Fibroblast of pulmonary artery (primary cell): ENCODE results near the gene ADGRL1.

Experiments used
- DNase-seq: peaks from one replicate; pipeline ENCODE4 v3.0.0-alpha.2; 2010; ENCODE audit warnings: low read depth
- H3K4me3 ChIP-seq: replicated peaks from 2 replicates; pipeline ENCODE4 v1.5.1; 2011; ENCODE audit warnings: low read depth, mild to moderate bottlenecking, control low read depth, low read length, moderate library complexity
- CTCF ChIP-seq: IDR thresholded peaks from 2 replicates; pipeline ENCODE4 v1.5.1; 2011; ENCODE audit warnings: mild to moderate bottlenecking, control low read depth, low read length, inconsistent platforms; ENCODE audit errors: missing control alignments

ADGRL1 gene

GRCh38 chr19:14177496-14178074 lies 28.4 kb downstream of the ADGRL1 start:
- TF ChIP-seq CTCF: no peak
- H3K4me3 ChIP-seq: no peak overlapping the region

GRCh38 chr19:14175351-14175792 lies 30.6 kb downstream of the ADGRL1 start:
- no peak overlapping the region for H3K4me3 ChIP-seq
- DNase-seq: no peak
- TF ChIP-seq CTCF: no peak

More at GRCh38 chr19:14177496-14178074, 28.4 kb downstream of the ADGRL1 start:
- DNase-seq: peak; percentile 25

DNA sequence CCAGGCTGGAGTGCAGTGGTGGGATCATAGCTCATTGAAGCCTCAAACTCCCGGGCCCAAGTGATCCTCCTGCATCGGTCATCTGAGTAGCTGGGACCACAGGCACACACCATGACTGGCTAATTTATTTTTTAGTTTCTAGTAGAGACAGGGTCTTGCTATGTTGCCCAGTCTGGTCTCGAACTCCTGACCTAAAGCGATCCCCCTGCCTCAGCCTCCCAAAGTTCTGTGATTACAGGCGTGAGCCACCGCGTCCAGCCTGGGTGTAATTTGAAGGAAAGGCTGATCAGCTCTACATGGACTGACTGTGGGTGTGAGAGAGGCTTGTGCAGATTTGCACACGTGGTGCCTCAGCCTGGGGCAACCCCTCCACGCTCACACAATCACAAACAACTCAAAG lies 31.1 kb downstream of the ADGRL1 start:
- DNase-seq: no peak
- H3K4me3 ChIP-seq: no peak overlapping the region
- no peak for TF ChIP-seq CTCF

DNA sequence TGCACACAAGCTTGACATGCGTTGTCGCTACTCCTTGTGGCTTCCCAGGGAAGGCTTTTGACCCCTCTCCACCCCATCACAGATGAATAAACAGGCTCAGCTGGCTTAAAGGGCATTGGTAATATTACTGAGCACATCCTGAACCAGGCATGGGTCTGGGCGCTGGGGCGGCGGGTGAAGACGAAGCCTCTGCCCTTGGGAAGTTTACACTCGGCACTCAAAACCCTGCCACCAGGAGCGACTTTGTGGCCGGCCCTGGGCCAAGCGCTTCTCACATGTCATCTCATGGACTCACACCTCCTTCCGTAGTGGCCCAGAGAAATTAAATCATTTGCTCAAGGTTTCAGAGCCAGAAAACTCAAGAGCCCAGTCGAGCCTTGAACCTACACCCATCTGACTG lies 37.0 kb downstream of the ADGRL1 start:
- no peak overlapping the region for H3K4me3 ChIP-seq
- DNase-seq: no peak
- TF ChIP-seq CTCF: no peak

GRCh38 chr19:14168259-14168972 lies 37.6 kb downstream of the ADGRL1 start:
- no peak overlapping the region for H3K4me3 ChIP-seq
- no peak for TF ChIP-seq CTCF

GRCh38 chr19:14167576-14168138 lies 38.3 kb downstream of the ADGRL1 start:
- H3K4me3 ChIP-seq: no peak overlapping the region
- no peak for TF ChIP-seq CTCF
- DNase-seq: no peak

More at GRCh38 chr19:14168259-14168972, 37.6 kb downstream of the ADGRL1 start:
- no peak for DNase-seq
